K562 (cell line): ENCODE measurements around the gene ST6GALNAC1. TPM values are rescaled to one million over a fixed set of nuclear protein-coding genes. Genes with fewer than 3 reads are reported as not detected.

ENCODE experiments used
- BMI1 ChIP-seq: fragments of 150-350 bp; IDR thresholded peaks from 2 replicates; pipeline ENCODE4 v1.6.1; 2014; ENCODE audit warnings: low read length
- CEBPG ChIP-seq, 3 experiments: fragments of 200-800 bp in 1 of 3; sonication (Bioruptor generic) in 1 of 3; sonication (generic) in 1 of 3; formaldehyde crosslinking in 1 of 3; IDR thresholded peaks in 2 of 3; conservative IDR thresholded peaks in 1 of 3; 2 replicates each; pipeline versions ENCODE4 v1.6.1 to v1.8.0; 2016 to 2022; ENCODE audit warnings: missing compliant biosample characterization in 2 of 3, missing genetic modification characterization in 2 of 3, mild to moderate bottlenecking in 1 of 3, missing genetic modification reagents in 1 of 3
- EGR1 ChIP-seq: fragments of 450-650 bp; conservative IDR thresholded peaks from 2 replicates; pipeline ENCODE4 v1.6.1; 2017; ENCODE audit warnings: mild to moderate bottlenecking
- GTF2F1 ChIP-seq: IDR thresholded peaks from 2 replicates; pipeline ENCODE4 v1.6.1; 2011; ENCODE audit warnings: low read depth, low read length, improper control_type of control experiment
- HMGN3 ChIP-seq: IDR thresholded peaks from 2 replicates; pipeline ENCODE4 v1.6.1; 2011; ENCODE audit warnings: borderline replicate concordance, low read depth, mild to moderate bottlenecking, mixed read lengths, low read length; ENCODE audit not compliant: insufficient read length; ENCODE audit errors: extremely low read depth
- IRF9 ChIP-seq: fragments of 450-650 bp; IDR thresholded peaks from 2 replicates; pipeline ENCODE4 v1.6.1; 2016; ENCODE audit warnings: missing biosample characterization, missing genetic modification characterization
- KLF16 ChIP-seq: IDR thresholded peaks from 2 replicates; pipeline ENCODE4 v1.6.1; 2016; ENCODE audit warnings: antibody characterized with exemption
- POLR2B ChIP-seq: fragments of 450-650 bp; IDR thresholded peaks from 2 replicates; pipeline ENCODE4 v1.6.1; 2018; ENCODE audit warnings: low read depth; ENCODE audit not compliant: partially characterized antibody
- RFX5 ChIP-seq: IDR thresholded peaks from 2 replicates; pipeline ENCODE4 v1.6.1; 2011; ENCODE audit warnings: low read depth, mild to moderate bottlenecking, improper control_type of control experiment, low read length
- ZNF699 ChIP-seq: fragments of 250-450 bp; sonication (Bioruptor Pico); IDR thresholded peaks from 2 replicates; pipeline ENCODE4 v1.8.0; 2021; ENCODE audit warnings: mild to moderate bottlenecking, moderate library complexity; ENCODE audit not compliant: insufficient replicate concordance
- polyA plus RNA-seq, 8 experiments: library from polyadenylated mRNA; depleted of rRNA in 4 of 8; stranded (reverse) in 5 of 8; unstranded in 3 of 8; fragments of >200 nt; fragmentation: Nextera tagmentation in 2 of 8; fragmentation: Illumina TruSeq in 1 of 8; extraction: Ambion mirVana in 2 of 8; extraction: Trizol in 1 of 8; gene quantifications; 2 replicates each; pipeline versions ENCODE4 v1.2.1 to v1.2.3, GENCODE V29; 2011 to 2014; ENCODE audit warnings: inconsistent platforms in 1 of 8, missing spikeins in 1 of 8
- total RNA-seq, 7 experiments: library from RNA; depleted of rRNA in 6 of 7; stranded (reverse); fragments of >200 nt in 6 of 7; fragmentation: Illumina TruSeq in 2 of 7; extraction: Trizol in 2 of 7; gene quantifications; 2 replicates each; pipeline versions ENCODE4 v1.2.1 to v1.2.3, GENCODE V29; 2011 to 2021; ENCODE audit warnings: low replicate concordance in 1 of 7
- TF ChIP-seq, protein P1 (sequence below): fragments of 450-650 bp; IDR thresholded peaks from 2 replicates; pipeline ENCODE4 v1.6.1; 2016; ENCODE audit warnings: low read depth, mild to moderate bottlenecking, moderate library complexity

Gene ST6GALNAC1
- total and polyA plus RNA-seq, 9 of the 15 experiments (the other 6 are each of a cell fraction or from before 2014, with no cell fraction given) = 20.6 to 68.4 (median 50.5) TPM

DNA sequence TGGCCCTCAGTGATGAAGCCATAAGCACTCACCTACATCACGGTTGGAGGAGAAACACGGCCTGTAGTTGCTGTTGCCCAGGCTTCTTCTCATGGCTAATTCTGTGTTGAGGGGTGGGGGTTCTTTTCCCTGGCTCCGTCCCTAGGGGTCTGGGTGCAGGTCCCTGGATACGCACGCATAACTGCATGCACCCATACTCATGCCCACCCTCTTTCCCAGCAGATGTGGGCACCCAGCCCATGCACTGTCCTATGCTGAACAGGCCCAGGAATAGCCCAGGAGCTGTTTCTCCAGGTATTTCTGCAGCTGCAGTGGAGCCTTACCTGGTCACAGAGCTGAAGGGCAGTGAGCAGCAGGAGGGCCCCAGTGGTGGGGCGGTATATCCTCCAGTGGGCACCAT lies 18.1 kb downstream of the ST6GALNAC1 start (continued):
- TF ChIP-seq KLF16 (no peak), POLR2B (no peak), RFX5 (no peak), HMGN3 (no peak), GTF2F1 (no peak), CEBPG (CRISPR knock-in tag; IDR thresholded peaks at IDR 0.05) (no peak), CEBPG (tag; conservative IDR thresholded peaks at IDR 0.05 in 1 of 2, IDR thresholded peaks at IDR 0.05 in 1 of 2) (no peak), ZNF699 (CRISPR knock-in tag) (no peak), IRF9 (tag) (no peak), BMI1 (no peak), EGR1 (no peak)
- TF ChIP-seq, protein P1, sequence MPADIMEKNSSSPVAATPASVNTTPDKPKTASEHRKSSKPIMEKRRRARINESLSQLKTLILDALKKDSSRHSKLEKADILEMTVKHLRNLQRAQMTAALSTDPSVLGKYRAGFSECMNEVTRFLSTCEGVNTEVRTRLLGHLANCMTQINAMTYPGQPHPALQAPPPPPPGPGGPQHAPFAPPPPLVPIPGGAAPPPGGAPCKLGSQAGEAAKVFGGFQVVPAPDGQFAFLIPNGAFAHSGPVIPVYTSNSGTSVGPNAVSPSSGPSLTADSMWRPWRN = no peak
- TF ChIP-seq, all 486 proteins: peak for 0
